Effector memory CD4-positive, alpha-beta T cell (primary cell): Measurements from ENCODE around the gene BRD7.
"Not testable (repeated sequence)": the region's sequence is repeated elsewhere in the genome, so short reads cannot be mapped to it uniquely, and the experiment has no call there.

ENCODE experiments used
- DNase-seq, 3 donors: peaks; one replicate each; pipeline ENCODE4 v3.0.0-alpha.2; 2020
- H3K27ac ChIP-seq: 2 replicates; pipeline ENCODE4 v1.7.0; 2013; ENCODE audit warnings: mild to moderate bottlenecking, low read length, moderate library complexity; ENCODE audit not compliant: insufficient read depth, poor library complexity, severe bottlenecking
- H3K27me3 ChIP-seq: replicated peaks from 2 replicates; pipeline ENCODE4 v1.7.0; 2013; ENCODE audit warnings: mild to moderate bottlenecking, low read length; ENCODE audit not compliant: insufficient read depth, control insufficient read depth, poor library complexity, severe bottlenecking
- H3K36me3 ChIP-seq: 2 replicates; pipeline ENCODE4 v1.7.0; 2013; ENCODE audit warnings: mild to moderate bottlenecking, low read length, moderate library complexity; ENCODE audit not compliant: control insufficient read depth, insufficient read depth
- H3K4me1 ChIP-seq: 2 replicates; pipeline ENCODE4 v1.7.0; 2013; ENCODE audit warnings: low read length, mild to moderate bottlenecking; ENCODE audit not compliant: control insufficient read depth, insufficient read depth, poor library complexity, severe bottlenecking
- H3K4me3 ChIP-seq: 2 replicates; pipeline ENCODE4 v1.7.0; 2013; ENCODE audit warnings: low read length, low read depth, mild to moderate bottlenecking; ENCODE audit not compliant: insufficient read depth, poor library complexity, severe bottlenecking
- H3K9me3 ChIP-seq: 2 replicates; pipeline ENCODE4 v1.7.0; 2013; ENCODE audit warnings: mild to moderate bottlenecking, low read length, moderate library complexity; ENCODE audit not compliant: control insufficient read depth

Gene BRD7

GRCh38 chr16:50360033-50360778 is 8.6 kb downstream of the BRD7 start:
- no peak for DNase-seq

GRCh38 chr16:50359626-50360025 is 9.2 kb downstream of the BRD7 start:
- Histone ChIP-seq H3K4me1 (no peaks in the 10 kb centered on the region), H3K27ac (no peak overlapping the region), H3K9me3 (no peaks in the 10 kb centered on the region), H3K4me3 (no peak overlapping the region), H3K36me3 (peaks cover 43% of the 10 kb centered on the region), H3K27me3 (no peaks in the 10 kb centered on the region)
- no peak for DNase-seq

More at GRCh38 chr16:50360033-50360778, 8.6 kb downstream of the BRD7 start:
- Histone ChIP-seq H3K4me3 (no peak overlapping the region), H3K27ac (no peak overlapping the region), H3K27me3 (no peaks in the 10 kb centered on the region), H3K9me3 (no peaks in the 10 kb centered on the region), H3K36me3 (peaks cover 43% of the 10 kb centered on the region), H3K4me1 (no peaks in the 10 kb centered on the region)

- Histone ChIP-seq H3K4me1 (no peaks in the 10 kb centered on the region), H3K4me3 (no peak overlapping the region), H3K36me3 (peaks cover 43% of the 10 kb centered on the region), H3K27ac (no peak overlapping the region), H3K27me3 (no peaks in the 10 kb centered on the region), H3K9me3 (no peaks in the 10 kb centered on the region)
- no peak for DNase-seq
Measured at GRCh38 chr16:50354629-50355456, 13.9 kb downstream of the BRD7 start.

GRCh38 chr16:50354082-50354481 is 14.7 kb downstream of the BRD7 start:
- H3K4me1 ChIP-seq, result no peaks in the 10 kb centered on the region
- no peaks in the 10 kb centered on the region for H3K9me3 ChIP-seq
- H3K4me3 ChIP-seq, result no peak overlapping the region
- peaks cover 49% of the 10 kb centered on the region for H3K36me3 ChIP-seq
- no peak overlapping the region for H3K27ac ChIP-seq
- no peaks in the 10 kb centered on the region for H3K27me3 ChIP-seq
- no peak for DNase-seq

- Histone ChIP-seq H3K4me1 (no peaks in the 10 kb centered on the region), H3K36me3 (peaks cover 44% of the 10 kb centered on the region), H3K4me3 (no peak overlapping the region), H3K27me3 (no peaks in the 10 kb centered on the region), H3K27ac (no peak overlapping the region), H3K9me3 (no peaks in the 10 kb centered on the region)
- DNase-seq, result no peak
Measured at GRCh38 chr16:50351952-50352351, 16.8 kb downstream of the BRD7 start.

GRCh38 chr16:50351116-50351515 is 17.7 kb downstream of the BRD7 start:
- no peaks in the 10 kb centered on the region for H3K4me1 ChIP-seq
- no peak overlapping the region for H3K27ac ChIP-seq
- H3K4me3 ChIP-seq, result no peak overlapping the region
- DNase-seq, result no peak
- no peaks in the 10 kb centered on the region for H3K27me3 ChIP-seq
- H3K9me3 ChIP-seq, result no peaks in the 10 kb centered on the region
- peaks cover 43% of the 10 kb centered on the region for H3K36me3 ChIP-seq

GRCh38 chr16:50345210-50345609 is 23.6 kb downstream of the BRD7 start:
- H3K9me3 ChIP-seq, H3K4me1 ChIP-seq, H3K27me3 ChIP-seq, DNase-seq, H3K4me3 ChIP-seq, H3K27ac ChIP-seq: not testable (repeated sequence)
- peaks cover 26% of the 10 kb centered on the region for H3K36me3 ChIP-seq

- H3K27ac ChIP-seq, DNase-seq, H3K4me3 ChIP-seq, H3K9me3 ChIP-seq, H3K27me3 ChIP-seq, H3K4me1 ChIP-seq: not testable (repeated sequence)
- peaks cover 18% of the 10 kb centered on the region for H3K36me3 ChIP-seq
Measured at GRCh38 chr16:50343566-50343965, 25.2 kb downstream of the BRD7 start.

- Histone ChIP-seq H3K36me3 (peaks cover 18% of the 10 kb centered on the region), H3K27me3 (no peaks in the 10 kb centered on the region), H3K27ac (no peak overlapping the region), H3K4me1 (peaks cover 23% of the 10 kb centered on the region), H3K9me3 (no peaks in the 10 kb centered on the region), H3K4me3 (no peak overlapping the region)
- DNase-seq, result no peak
Measured at GRCh38 chr16:50340578-50340977, 28.2 kb downstream of the BRD7 start.
